ENCODE data around the gene POGLUT3.

POGLUT3 gene

DNA sequence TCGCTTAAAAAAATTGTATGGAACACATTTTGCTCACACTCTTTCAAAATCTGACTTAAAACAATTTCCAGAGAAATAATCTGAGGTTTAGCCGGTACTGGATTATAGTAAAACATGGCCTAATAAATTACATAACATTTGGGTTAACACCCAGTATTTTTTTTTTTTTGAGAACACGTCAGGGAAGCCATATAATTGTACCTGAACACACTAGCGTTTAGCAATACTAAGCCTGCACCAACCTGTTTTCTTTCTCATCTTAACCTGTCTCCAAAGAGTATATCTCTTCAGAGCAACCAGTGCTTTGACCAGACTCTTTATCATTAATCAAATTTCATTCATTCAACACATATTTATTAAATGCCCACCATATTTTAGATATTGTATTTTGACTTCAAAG, 2.0 kb upstream of the POGLUT3 start:
- DNase-seq (ENCODE audit: low spot score) = no peak

DNA sequence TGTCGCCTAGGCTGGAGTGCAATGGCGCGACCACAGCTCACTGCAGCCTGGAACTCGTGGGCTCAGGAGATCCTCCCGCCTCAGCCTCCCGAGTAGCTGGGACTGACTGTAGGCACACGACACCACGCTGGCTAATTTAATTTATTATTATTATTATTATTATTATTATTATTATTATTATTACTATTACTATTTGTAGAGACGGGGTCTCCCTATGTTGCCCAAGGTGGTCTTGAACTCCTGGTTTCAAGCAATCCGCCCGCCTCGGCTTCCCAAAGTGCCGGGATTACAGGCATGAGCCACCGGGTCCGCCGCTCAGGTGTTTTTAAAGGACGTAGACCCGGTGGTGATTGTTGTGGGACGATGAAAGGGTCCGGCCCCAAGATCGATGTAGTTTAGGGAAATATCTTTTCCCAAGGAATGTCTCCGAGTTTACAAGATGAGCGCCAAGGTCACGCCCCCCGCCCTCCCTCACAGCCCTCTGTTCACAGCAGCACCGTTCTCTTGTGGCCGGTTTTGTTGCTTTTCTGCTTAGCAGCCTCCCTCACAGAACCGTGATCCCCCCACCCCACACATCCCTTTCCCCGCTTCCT, 728 bp upstream of the POGLUT3 start:
- no peak for DNase-seq (ENCODE audit: low spot score)

DNA sequence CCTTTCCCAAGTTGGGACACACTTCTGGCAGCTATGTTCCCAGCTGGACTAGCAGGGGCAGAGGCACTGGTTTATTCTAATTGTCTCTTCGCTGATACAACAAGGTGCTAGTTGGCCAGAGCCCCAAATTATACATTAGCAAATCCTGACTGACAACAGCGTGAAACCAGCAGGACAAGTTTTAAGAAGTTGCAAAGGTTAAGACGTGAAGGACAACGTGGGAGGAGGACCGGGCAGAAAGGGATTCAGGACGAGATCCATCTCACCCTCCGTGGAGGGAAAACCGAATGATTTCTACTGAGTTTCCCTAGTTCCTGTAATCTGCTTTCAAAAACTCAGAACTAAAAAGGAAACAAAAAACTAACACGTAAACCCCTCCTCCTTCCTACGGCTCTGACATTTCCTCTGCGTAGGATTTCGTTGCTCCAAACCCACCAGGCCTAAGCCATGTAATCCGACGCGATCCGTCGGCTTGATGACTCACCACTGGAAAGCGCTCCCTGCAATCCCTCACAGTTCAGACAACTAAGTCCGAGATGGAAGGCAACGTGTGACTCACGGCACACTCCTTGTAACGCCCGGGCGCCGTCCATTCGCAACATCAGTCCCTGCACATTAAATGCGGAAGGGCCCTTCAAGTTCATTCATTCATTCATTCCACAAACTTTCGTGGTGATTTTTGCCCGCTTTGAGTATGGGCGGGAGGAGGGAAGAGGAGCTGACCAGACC, 703 bp downstream of the POGLUT3 start:
- DNase-seq (ENCODE audit: low spot score) = no peak

DNA sequence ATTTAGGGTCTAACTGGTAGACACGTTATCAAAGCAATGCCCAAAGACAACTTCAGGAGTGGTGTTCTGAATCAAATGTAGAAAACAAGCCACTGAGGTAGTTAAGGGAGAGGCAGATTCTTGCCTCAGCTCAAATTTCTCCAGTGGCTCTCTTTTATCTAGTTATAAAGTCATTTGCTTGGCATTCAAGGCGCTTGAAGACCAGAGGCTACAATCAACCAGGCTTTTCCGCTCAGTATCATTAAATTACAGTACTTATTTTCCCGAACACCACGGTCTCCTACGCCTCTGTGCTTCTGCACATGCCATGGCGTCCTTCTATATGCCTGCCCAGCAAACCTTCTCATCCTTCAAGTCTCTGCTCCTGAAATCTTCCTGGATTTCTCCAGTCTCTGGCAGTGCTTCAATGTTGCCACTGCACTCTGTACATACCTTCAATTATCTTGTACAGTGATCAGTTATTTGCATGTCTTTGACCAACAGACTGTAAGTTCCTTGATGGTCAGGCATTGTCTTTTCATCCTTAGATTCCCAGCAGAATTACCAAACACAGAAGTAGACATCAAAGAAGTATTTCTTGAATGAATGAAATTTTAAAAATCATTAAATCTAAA, 1.4 kb downstream of the POGLUT3 start:
- no peak for DNase-seq (ENCODE audit: low spot score)

GRCh38 chr11:108495326-108495725, 2.9 kb downstream of the POGLUT3 start:
- DNase-seq (ENCODE audit: low spot score) = no peak

GRCh38 chr11:108494182-108494581, 4.0 kb downstream of the POGLUT3 start:
- no peak for DNase-seq (ENCODE audit: low spot score)

DNA sequence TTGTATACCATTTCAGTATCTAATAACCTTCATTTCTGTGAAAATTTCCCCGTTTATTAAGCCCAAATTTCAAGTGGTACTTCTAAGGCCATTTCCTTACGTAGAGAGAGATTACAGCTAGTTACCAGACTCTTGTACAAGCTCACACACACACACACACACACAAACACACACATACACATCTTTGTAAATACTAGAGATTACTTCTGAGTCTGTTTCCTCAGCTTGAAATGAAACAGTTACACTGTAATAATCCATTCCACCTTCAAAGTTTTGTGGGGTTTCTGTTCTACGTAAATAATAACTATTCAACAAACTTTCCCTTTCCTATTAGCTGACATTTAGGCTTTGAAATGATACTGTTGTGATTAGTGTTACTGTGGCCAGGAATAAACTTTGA, 6.2 kb downstream of the POGLUT3 start:
- no peak for DNase-seq (ENCODE audit: low spot score)

DNA sequence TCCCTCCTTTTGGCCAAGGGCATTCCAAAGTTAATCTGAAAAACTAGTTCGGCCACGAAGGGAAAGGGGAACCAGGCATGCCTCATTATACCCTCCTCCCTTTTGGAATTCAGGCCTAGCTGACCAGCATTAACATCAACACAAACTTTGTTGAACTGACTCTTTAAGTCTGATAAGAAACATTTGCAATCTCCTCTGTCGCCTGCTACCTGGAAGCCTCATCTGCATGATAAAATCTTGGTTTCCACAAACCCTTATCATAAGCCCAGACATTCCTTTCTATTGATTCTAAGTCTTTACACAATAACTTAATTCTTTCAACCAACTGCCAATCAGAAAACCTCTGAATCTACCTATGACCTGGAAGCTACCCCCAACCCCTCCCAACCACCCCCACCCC, 11.4 kb downstream of the POGLUT3 start:
- DNase-seq (ENCODE audit: low spot score) = no peak

DNA sequence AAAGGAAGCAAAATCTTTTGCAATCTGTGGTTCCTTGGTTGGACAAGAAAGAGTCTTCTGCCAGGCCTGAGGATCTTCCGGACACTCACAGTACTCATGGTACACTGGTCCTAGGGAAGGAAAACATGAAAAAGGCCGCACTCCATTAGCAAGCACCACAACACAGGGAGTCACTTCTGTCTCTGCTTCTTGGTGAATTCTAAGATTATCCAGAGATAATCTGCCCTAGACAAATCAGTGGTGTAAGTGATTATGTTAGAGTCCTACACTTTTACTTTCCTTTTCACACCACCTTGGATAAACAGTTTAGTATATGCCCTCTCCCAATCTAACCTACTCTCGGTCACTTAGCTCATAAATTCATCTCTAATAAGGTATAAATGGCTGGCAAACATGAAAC, 11.9 kb downstream of the POGLUT3 start:
- no peak for DNase-seq (ENCODE audit: low spot score)

GRCh38 chr11:108483163-108483562, 15.0 kb downstream of the POGLUT3 start:
- no peak for DNase-seq (ENCODE audit: low spot score)

DNA sequence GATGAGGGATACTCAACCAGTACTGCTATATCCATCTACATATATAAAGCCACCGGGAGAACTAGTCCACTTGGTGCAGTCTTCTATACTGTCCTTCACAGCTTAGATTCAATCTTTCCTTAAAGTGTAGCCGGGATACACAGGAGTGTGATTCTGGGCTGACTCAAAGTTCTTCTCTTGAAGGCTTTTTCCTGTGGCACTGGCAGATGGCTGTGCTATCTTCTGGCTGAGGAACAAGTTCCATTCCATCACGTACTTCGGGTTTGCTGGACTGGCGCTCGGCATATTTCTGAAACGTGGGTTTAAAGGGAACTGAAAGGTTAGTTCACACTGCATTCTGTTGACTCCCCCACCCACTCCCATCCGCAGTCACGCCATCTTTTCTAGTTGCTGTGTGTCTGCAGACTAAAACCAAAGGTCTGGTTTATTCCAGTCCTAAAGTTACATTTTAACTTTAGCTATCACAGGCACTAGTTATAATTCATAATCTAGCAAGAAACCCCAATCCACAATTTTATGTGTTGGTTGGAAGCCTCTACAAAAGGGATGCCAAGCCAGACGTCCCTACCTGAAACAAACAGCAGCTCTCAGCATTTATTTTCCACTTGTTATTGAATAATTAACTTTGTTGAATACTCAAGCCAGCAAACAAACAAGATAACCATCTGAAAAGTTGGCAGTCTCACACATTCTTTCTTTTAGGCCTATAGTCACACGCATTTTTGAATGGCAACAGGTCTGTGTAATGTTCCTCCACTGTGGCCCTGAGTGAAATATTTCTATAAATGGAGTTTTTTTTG, 23.3 kb downstream of the POGLUT3 start:
- DNase-seq (ENCODE audit: low spot score) = no peak

- no peak for DNase-seq (ENCODE audit: low spot score)
These were observed 25.5 kb downstream of the POGLUT3 start for GRCh38 chr11:108472681-108473080.

DNA sequence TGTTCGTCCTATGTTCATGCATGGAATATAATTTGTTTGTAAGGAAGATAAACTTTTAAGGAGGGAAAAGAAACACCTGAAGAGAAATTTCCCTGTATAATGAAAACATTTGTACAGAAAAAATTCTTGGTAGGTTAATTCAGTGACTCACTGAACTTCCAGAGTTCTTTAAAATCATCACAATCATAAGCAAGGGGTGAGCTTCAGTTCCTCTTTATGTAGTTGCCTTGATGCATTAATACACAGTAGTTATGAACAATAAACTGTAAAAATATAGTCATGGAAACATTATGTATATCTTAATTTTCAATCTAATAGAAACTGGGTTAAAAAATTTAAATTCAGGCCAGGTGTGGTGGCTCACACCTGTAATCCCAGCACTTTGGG, 29.7 kb downstream of the POGLUT3 start:
- no peak for DNase-seq (ENCODE audit: low spot score)

DNA sequence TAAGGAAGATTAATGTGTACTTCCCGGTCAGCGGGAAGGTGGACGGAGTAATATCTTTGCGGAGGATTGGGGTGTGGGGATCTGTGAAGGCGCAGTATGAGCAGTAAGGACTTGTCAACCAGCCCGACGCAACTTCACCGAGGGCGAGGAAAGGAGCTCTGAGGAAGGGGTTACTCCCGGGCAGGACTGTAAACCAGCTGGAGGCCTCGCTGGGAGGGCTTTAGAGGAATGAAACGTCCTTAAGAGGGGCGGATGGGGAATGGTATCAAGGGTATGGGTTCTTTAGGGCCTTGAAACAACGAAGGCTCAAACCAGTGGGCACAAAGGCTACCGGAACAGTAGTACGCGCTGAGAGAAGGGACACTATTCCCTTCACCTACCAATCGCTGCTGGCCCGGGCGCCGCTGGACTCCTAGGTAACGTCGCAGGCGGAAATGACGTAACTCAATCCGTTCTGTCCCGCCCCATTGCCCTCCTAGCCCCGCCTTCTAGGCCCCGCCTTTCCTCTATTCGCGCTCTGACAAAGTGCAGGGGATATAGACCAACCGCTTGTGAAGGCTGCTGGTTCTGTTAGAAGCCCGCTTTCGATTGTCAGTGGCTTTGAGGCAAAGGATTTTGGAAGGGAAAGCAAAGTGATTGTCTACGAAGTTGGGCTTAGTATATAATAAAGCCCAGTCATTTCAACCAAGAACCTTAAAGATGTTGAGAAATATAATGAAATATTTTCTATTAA, 30.9 kb downstream of the POGLUT3 start, which contains the start of gene C11orf65:
Gene C11orf65 (minus strand): TSS at position 439 of the 733 bp plus-strand sequence. CDS start 5,970 bp downstream, outside the sequence.
- DNase-seq (ENCODE audit: low spot score) = peak; percentile 98

GRCh38 chr11:108466405-108466804, 31.8 kb downstream of the POGLUT3 start:
- no peak for DNase-seq (ENCODE audit: low spot score)

- no peak for DNase-seq (ENCODE audit: low spot score)
These were observed 44.9 kb downstream of the POGLUT3 start for GRCh38 chr11:108453207-108453835.

Measured in left forelimb (tissue), 1 donor.